ENCODE measurements around the gene CCDC78. TPM values are rescaled to one million over a fixed set of nuclear protein-coding genes. Genes with fewer than 3 reads are reported as not detected.
"Not testable (repeated sequence)": the region's sequence is repeated elsewhere in the genome, so short reads cannot be mapped to it uniquely, and the experiment has no call there.

Gene CCDC78
- total RNA-seq, 1 experiment from 2014 or later: 20.2 TPM

GRCh38 chr16:714079-714478 lies 12.2 kb downstream of the CCDC78 start (continued):
- no peak for TF ChIP-seq PREB (CRISPR knock-in tag; IDR thresholded peaks at IDR 0.05; ENCODE audit: borderline replicate concordance)
- TF ChIP-seq MLX (CRISPR knock-in tag; IDR thresholded peaks at IDR 0.05): no peak
- no peak for TF ChIP-seq AR (CRISPR knock-in tag; IDR thresholded peaks at IDR 0.05)

GRCh38 chr16:712740-713250 lies 13.4 kb downstream of the CCDC78 start:
- TF ChIP-seq CTCF (IDR thresholded peaks at IDR 0.05): peak; percentile 44
- peak; percentile 86 for DNase-seq (ENCODE audit: low spot score)
- H3K4me1 Mint-ChIP-seq, H3K4me3 Mint-ChIP-seq, POLR2A ChIA-PET, ATAC-seq, H3K36me3 Mint-ChIP-seq, H3K9me3 Mint-ChIP-seq: not testable (repeated sequence)
- H3K27ac Mint-ChIP-seq: peak overlapping the region; percentile 34
- CTCF ChIA-PET: interaction anchor here (0.9 to 8.8 kb wide), 18 partner anchors 8 to 345 kb away, joined by 3 to 90 read pairs (median 6); partner anchors contain the start of genes ANTKMT, CCDC78, CHTF18 and CIAO3
- peaks cover 51% of the 10 kb centered on the region for H3K27me3 Mint-ChIP-seq (ENCODE audit: low read depth)

GRCh38 chr16:711548-712320 lies 14.5 kb downstream of the CCDC78 start:
- no peak for TF ChIP-seq PRRX2 (CRISPR knock-in tag; IDR thresholded peaks at IDR 0.05)
- TF ChIP-seq USF2 (CRISPR knock-in tag; IDR thresholded peaks at IDR 0.05): no peak
- TF ChIP-seq ZNF423 (CRISPR knock-in tag; IDR thresholded peaks at IDR 0.05): 0 out of 2 replicates have a peak, but pooled peaks have one; percentile 34
- TF ChIP-seq HMGXB4 (CRISPR knock-in tag; IDR thresholded peaks at IDR 0.05): no peak
- TF ChIP-seq CTCF (IDR thresholded peaks at IDR 0.05): peak; percentile 96
- no peak for TF ChIP-seq TCF7 (CRISPR knock-in tag; IDR thresholded peaks at IDR 0.05; ENCODE audit: low read depth)
- no peak for TF ChIP-seq ZNF121 (CRISPR knock-in tag; IDR thresholded peaks at IDR 0.05)
- TF ChIP-seq MAX (CRISPR knock-in tag; IDR thresholded peaks at IDR 0.05): peak; percentile 28; the same call in 1 of the 2 replicates
- no peak for TF ChIP-seq E2F1 (CRISPR knock-in tag; IDR thresholded peaks at IDR 0.05)
- CTCF ChIA-PET: interaction anchor here (0.9 to 8.8 kb wide), 23 partner anchors 8 to 346 kb away, joined by 3 to 90 read pairs (median 6); partner anchors contain the start of genes ANTKMT, CCDC78, CHTF18 and CIAO3
- DNase-seq (ENCODE audit: low spot score) (peak; percentile 90), ATAC-seq (peak; percentile 58)
- no peaks in the 10 kb centered on the region for H3K36me3 Mint-ChIP-seq
- POLR2A ChIA-PET: interaction anchor here (0.7 kb wide), 1 partner anchor 74 kb away, joined by 3 read pairs; no protein-coding TSS in a partner anchor
- H3K4me3 Mint-ChIP-seq: no peak overlapping the region
- peaks cover 62% of the 10 kb centered on the region for H3K27me3 Mint-ChIP-seq (ENCODE audit: low read depth)
- no peak overlapping the region for H3K27ac Mint-ChIP-seq
- H3K9me3 Mint-ChIP-seq: no peaks in the 10 kb centered on the region
- peaks cover 7% of the 10 kb centered on the region for H3K4me1 Mint-ChIP-seq

Measured in WTC11 (cell line).